VCaP (cell line): ENCODE results near the gene DHX32.
"Not testable (repeated sequence)": the region's sequence is repeated elsewhere in the genome, so short reads cannot be mapped to it uniquely, and the experiment has no call there.

Source experiments
- H3K27ac ChIP-seq: fragments of 450-650 bp; 2 replicates; pipeline ENCODE4 v1.5.1; 2017
- CTCF ChIP-seq: fragments of 450-650 bp; conservative IDR thresholded peaks from 2 replicates; pipeline ENCODE4 v1.5.1; 2017; ENCODE audit warnings: mild to moderate bottlenecking, moderate library complexity

DHX32 gene

GRCh38 chr10:125911990-125912389 is 30.9 kb upstream of the DHX32 start:
- H3K27ac ChIP-seq: peak overlapping the region; percentile 74
- no peak for TF ChIP-seq CTCF

- TF ChIP-seq CTCF: no peak
- H3K27ac ChIP-seq: peak overlapping the region; percentile 74
Observed at GRCh38 chr10:125911145-125911544, 30.1 kb upstream of the DHX32 start.

- H3K27ac ChIP-seq: not testable (repeated sequence)
Observed at GRCh38 chr10:125909491-125909890, 28.4 kb upstream of the DHX32 start.

- not testable (repeated sequence) for H3K27ac ChIP-seq
Observed at GRCh38 chr10:125908813-125909212, 27.7 kb upstream of the DHX32 start.

GRCh38 chr10:125907598-125907997 is 26.5 kb upstream of the DHX32 start:
- H3K27ac ChIP-seq: not testable (repeated sequence)

GRCh38 chr10:125905069-125905994 is 24.2 kb upstream of the DHX32 start:
- not testable (repeated sequence) for H3K27ac ChIP-seq

- not testable (repeated sequence) for H3K27ac ChIP-seq
Observed at GRCh38 chr10:125903135-125903640, 22.1 kb upstream of the DHX32 start.

- H3K27ac ChIP-seq: not testable (repeated sequence)
Observed at GRCh38 chr10:125900963-125901362, 19.9 kb upstream of the DHX32 start.

- H3K27ac ChIP-seq: not testable (repeated sequence)
Observed at GRCh38 chr10:125897317-125897716, 16.2 kb upstream of the DHX32 start.

GRCh38 chr10:125896088-125896934 is 15.2 kb upstream of the DHX32 start, which contains the start of gene FANK1:
Gene FANK1, plus strand, starts transcription at chr10:125896564. Its CDS starts 79 bp downstream, at chr10:125896643.
- H3K27ac ChIP-seq: peak within 1 kb of the TSS; percentile 73

GRCh38 chr10:125895130-125896087 is 14.3 kb upstream of the DHX32 start:
- peak overlapping the region; percentile 73 for H3K27ac ChIP-seq

- not testable (repeated sequence) for H3K27ac ChIP-seq
Observed at GRCh38 chr10:125894176-125894575, 13.1 kb upstream of the DHX32 start.

GRCh38 chr10:125892402-125892801 is 11.3 kb upstream of the DHX32 start:
- peak overlapping the region; percentile 55 for H3K27ac ChIP-seq

GRCh38 chr10:125889441-125889840 is 8.3 kb upstream of the DHX32 start:
- H3K27ac ChIP-seq: peak overlapping the region; percentile 20; the same call in 1 of the 2 replicates
